Measurements from ENCODE around the gene LHPP.

- TF ChIP-seq CTCF (conservative IDR thresholded peaks at IDR 0.05 in 1 of 2, IDR thresholded peaks at IDR 0.05 in 1 of 2; ENCODE audit: low read depth in 1 of 2, low read length in 2 of 2) (no peak), EZH2 (IDR thresholded peaks at IDR 0.05; ENCODE audit: low read length, missing control alignments) (no peak)
These were observed 14.5 kb upstream of the LHPP start for GRCh38 chr10:124446830-124447750.
